KBM-7 (cell line): ENCODE results near the gene COL20A1.
"Not testable (repeated sequence)": the region's sequence is repeated elsewhere in the genome, so short reads cannot be mapped to it uniquely, and the experiment has no call there.

ENCODE experiments used
- DNase-seq: peaks from one replicate; pipeline ENCODE4 v3.0.0-alpha.2; 2015
- in situ Hi-C: fragments of 300-500 bp; cut with MboI; formaldehyde crosslinking; loops from 2 replicates; pipeline ENCODE4 v1.14.3; 2020; ENCODE audit warnings: low sequenced_read_pairs, low pct_unique_long_range_greater_than_20kb, mixed read lengths

COL20A1 gene

GRCh38 chr20:63298731-63299312, 5.8 kb downstream of the COL20A1 start:
- in situ Hi-C loops, result no loop called here
- no peak for DNase-seq

DNA sequence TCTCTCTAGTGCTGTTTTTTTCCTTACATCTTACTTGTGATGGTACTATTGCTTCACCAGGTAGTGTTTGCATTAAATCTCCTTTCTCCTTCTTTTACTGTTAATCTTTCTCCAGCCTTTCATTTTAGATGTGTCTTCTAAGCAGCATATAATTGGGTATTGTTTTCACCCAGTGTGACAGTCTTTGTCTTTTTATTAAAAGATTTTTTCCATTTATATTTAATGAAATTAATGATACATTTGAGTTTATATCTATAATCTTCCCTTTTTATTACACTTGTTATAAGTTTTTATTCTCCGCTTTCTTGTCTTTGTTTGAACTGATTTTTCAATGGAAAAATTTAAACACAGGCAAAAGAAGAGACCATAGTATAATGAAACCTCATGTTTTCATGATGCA, 8.7 kb downstream of the COL20A1 start:
- no peak for DNase-seq
- in situ Hi-C loops, result no loop called here

DNA sequence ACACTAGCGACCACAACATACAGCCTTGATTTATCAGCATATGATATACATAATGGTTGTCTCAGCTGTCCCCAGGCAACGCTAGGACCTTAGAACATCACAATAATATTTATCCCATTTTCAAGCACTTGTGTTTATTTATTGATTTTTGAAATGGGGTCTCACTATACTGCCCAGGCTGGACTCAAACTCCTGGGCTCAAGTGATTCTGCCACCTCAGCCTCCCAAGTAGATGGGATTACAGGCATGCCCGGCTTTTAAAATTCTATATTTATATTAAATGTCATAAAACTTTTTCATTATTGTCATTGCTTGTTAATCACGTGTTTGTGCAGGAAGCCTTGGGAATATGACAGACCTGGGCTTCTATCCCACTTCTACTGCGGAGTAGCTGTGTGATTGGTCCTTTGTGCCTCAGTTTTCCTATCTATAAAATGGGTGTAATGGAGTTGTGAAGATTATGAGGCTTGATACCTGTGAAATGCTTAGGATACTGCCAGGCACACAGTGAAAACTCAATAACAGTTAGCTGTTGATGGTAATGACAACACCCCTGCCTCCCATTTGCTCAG, 10.2 kb downstream of the COL20A1 start:
- in situ Hi-C loops, result no loop called here
- DNase-seq, result no peak

- no peak for DNase-seq
- in situ Hi-C loops, result no loop called here
Observed at GRCh38 chr20:63305393-63305792, 12.4 kb downstream of the COL20A1 start.

GRCh38 chr20:63305933-63306672, 13.1 kb downstream of the COL20A1 start:
- in situ Hi-C loops, result not testable (repeated sequence)

DNA sequence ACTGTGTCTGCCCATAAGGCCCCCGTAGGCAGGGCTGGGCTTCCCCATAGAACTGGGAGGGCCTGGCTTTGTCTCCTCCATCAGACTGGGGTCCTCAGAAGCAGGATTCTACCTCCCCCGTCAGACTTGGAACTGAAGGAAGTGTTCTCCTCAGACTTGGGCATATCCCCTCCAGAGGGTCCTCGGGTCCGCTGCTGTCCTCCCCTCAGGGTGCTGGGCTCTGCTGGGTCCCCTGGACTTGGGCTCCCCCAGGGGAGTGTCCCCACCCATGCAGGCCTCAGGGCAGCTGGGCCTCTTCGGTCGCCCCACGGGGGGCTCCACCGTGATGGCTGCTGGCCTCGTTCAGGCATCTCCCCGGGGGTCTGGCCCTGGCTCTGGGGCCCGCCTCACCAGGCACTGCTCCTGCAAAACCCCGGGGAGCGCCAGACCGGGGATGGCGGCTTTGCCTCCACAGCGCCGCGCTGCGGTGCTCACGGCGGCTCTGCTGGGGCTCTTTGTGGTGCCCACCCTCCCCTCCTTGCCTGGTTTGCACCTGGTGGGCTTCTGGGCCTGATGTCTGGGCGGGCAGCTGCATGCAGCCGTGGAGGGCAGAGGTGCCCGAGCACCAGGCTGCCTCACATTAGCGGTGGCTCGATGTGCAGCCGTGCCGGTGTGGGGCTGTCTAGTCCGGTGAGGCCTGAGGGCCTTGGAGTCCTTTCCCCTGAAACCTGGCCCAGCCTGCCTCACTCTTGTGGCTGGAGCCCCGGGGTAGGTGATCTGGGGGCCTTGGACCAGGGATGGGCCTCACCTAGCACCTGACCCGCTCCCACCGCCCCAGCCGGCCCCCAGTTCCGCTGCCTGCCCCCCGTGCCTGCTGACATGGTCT, 13.9 kb downstream of the COL20A1 start:
- no peak for DNase-seq
- in situ Hi-C loops, result no loop called here

More at GRCh38 chr20:63305933-63306672, 13.1 kb downstream of the COL20A1 start:
- DNase-seq, result not testable (repeated sequence)

GRCh38 chr20:63307538-63308217, 14.7 kb downstream of the COL20A1 start:
- in situ Hi-C loops, result no loop called here
- no peak for DNase-seq

GRCh38 chr20:63308218-63308911, 15.4 kb downstream of the COL20A1 start:
- DNase-seq, result no peak
- in situ Hi-C loops, result no loop called here

DNA sequence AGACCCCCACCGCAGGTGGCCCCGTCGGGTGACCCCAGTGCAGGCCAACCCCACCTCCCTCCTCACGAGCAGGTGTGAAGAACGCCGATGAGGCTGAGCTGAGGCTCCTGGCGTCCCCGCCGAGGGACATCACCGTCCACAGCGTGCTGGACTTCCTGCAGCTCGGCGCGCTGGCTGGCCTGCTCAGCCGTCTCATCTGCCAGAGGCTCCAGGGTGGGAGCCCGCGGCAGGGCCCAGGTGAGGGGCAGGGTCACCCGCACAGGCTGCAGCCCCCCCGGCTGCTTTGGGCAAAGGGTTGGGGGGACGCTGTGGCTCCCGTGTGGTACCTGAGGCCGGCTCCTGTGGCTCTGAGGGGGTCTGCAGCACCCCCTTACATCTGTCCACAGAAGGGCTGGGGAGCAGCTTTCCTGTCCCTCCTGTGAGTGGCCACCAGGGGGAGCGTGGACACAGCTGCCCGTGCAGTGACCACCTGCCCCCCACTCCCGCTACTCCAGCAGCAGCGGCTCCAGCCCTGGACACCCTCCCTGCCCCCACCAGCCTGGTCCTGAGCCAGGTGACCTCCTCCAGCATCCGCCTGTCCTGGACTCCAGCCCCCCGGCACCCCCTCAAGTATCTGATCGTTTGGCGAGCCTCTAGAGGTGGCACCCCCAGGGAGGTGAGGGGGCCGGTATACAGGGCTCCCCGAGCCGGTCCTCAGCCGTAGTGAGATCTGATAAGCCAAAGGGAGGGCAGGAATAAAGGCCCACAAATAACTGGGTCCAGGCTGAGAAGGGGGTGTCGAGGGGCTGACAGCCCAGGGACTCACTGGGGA, 16.5 kb downstream of the COL20A1 start:
- peak; percentile 18 for DNase-seq
- in situ Hi-C loops, result no loop called here

DNA sequence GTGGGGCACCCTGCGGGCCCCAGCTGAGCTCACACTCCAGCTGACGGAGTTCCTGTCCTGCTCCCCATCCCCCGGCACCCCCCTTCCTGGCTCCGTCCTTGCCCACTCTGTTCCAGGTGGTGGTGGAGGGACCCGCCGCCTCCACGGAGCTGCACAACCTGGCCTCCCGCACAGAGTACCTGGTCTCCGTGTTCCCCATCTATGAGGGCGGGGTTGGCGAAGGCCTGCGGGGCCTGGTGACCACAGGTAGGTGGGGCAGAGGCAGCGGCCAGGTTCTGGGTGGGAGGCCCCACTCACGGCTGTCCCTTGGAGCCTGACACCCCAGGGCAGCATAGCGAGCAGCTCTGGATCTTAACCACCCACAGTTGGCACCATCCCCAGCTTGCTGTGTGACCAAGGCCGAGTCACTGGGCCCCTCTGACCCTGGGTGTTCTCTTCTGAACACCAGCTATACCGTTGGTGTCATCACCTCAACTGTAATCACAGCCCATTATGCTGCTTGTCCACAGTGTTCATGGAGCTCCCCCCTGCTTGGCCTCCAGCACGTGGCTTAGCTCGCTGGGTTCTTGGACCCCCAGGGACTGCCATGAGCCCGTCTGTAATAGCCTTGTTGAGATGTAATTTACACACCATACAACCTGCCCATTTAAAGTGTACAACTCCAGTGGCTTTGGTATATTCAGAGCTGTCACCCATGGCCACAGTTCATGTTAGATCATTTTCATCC, 17.4 kb downstream of the COL20A1 start:
- in situ Hi-C loops, result no loop called here
- no peak for DNase-seq

GRCh38 chr20:63311186-63311832, 18.3 kb downstream of the COL20A1 start:
- DNase-seq, result no peak
- in situ Hi-C loops, result no loop called here

DNA sequence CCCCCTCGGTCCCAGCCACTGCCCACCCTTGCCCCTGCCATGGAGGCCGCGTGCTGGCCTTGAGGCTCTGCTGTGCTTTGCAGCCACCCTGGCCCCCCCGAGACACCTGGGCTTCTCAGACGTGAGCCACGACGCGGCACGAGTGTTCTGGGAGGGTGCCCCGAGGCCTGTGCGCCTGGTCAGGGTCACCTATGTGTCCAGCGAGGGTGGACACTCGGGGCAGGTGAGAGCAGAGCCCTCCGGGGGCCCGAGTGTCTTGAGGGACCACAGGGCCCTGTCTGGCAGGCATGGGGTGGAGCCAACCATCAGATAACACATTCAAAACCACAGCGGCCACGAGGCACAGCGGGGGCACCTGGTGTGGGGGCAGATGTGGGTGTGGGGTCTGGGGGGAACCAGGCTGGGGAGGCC, 18.9 kb downstream of the COL20A1 start:
- in situ Hi-C loops, result no loop called here
- no peak for DNase-seq

- DNase-seq, result no peak
- in situ Hi-C loops, result no loop called here
Observed at GRCh38 chr20:63312273-63312672, 19.3 kb downstream of the COL20A1 start.

GRCh38 chr20:63312690-63313348, 19.8 kb downstream of the COL20A1 start:
- in situ Hi-C loops, result no loop called here
- no peak for DNase-seq

DNA sequence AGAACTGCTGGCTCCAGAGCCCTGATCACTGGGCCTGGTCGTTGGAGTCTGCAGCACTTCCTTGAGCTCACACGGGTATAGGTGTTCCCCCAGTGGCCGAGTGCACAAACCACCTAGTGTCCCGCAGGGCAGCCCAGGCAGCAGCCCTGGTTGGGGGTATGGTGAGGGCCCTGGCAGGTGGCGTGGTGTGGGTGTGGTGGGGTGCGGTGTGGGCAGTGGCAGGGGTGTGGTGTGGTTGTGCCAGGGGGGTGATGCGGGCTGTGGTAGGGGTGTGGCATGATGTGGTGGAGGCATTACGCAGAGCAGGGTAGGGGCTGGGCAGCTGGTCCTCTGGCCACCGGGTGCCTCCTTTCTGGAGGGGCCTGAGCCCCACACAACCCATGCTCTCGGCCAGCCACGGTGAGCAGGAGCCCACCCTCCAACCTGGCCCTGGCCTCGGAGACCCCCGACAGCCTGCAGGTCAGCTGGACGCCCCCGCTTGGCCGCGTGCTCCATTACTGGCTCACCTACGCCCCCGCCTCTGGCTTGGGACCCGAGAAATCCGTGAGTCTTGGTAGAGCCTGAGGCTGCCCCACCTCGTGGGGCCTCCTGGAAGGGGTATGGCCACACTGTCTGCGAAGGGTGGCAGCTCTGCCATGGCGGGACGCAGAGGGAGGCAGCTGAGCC, 20.5 kb downstream of the COL20A1 start:
- in situ Hi-C loops, result no loop called here
- DNase-seq, result no peak

DNA sequence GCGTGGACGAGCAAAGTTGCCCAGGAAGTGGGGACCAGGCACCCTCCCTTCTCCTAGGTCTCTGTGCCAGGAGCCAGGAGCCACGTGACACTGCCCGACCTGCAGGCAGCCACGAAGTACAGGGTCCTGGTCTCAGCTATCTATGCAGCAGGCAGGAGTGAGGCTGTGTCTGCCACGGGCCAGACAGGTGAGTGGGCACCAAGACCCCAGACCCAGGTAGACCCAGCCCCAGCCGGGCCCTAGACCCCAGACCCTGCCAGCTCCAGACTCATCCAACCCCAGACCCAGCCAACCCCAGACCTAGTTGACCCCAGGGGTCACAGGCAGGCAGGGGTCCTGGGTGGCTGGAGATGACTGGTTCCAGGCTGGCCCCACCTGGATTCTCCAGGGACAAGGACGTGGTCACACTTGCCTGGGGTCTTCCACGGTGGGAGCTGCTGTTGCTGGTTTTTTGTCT, 21.1 kb downstream of the COL20A1 start:
- in situ Hi-C loops, result no loop called here
- no peak for DNase-seq
